Psoas muscle (tissue), 8 donors: ENCODE measurements around the gene SMARCD2. TPM values are rescaled to one million over a fixed set of nuclear protein-coding genes. Genes with fewer than 3 reads are reported as not detected.

ENCODE experiments used
- ATAC-seq, 4 donors: fragments of 200-7000 bp; cut with Tn5 transposase; one replicate each; pipeline ENCODE4 v1.9.1; 2020; ENCODE audit warnings: moderate library complexity in 3 of 4, mild to moderate bottlenecking in 2 of 4
- DNase-seq, 2 donors: peaks; one replicate each; pipeline ENCODE4 v3.0.0-alpha.2; 2020
- H3K27ac ChIP-seq: fragments of 200-600 bp; one replicate; pipeline ENCODE4 v1.8.0; 2022
- H3K27me3 ChIP-seq, 3 donors: fragments of 200-600 bp in 1 of 3; one replicate each; pipeline versions ENCODE4 v1.6.1 to v1.8.0; 2013 to 2022; ENCODE audit warnings: low read length in 2 of 3, mild to moderate bottlenecking in 2 of 3, moderate library complexity in 1 of 3; ENCODE audit not compliant: insufficient read depth in 3 of 3
- H3K36me3 ChIP-seq, 2 donors: fragments of 200-600 bp in 1 of 2; one replicate each; pipeline versions ENCODE4 v1.6.1 to v1.8.0; 2013 to 2022; ENCODE audit warnings: low read depth in 1 of 2, mild to moderate bottlenecking in 1 of 2, moderate library complexity in 1 of 2; ENCODE audit not compliant: insufficient read depth in 1 of 2
- H3K4me1 ChIP-seq: fragments of 200-600 bp; one replicate; pipeline ENCODE4 v1.8.0; 2022
- H3K4me3 ChIP-seq: fragments of 200-600 bp; one replicate; pipeline ENCODE4 v1.8.0; 2022; ENCODE audit warnings: mild to moderate bottlenecking
- H3K9me3 ChIP-seq: fragments of 200-600 bp; one replicate; pipeline ENCODE4 v1.8.0; 2022
- CTCF ChIP-seq: fragments of 200-600 bp; IDR thresholded peaks from one replicate; pipeline ENCODE4 v1.8.0; 2022; ENCODE audit warnings: antibody characterized with exemption
- WGBS, 3 donors: extraction: QIAGEN DNeasy Blood & Tissue Kit; methylation state at CpG; one replicate each; pipeline versions ENCODE4 v1.1.6 to v1.1.7; 2013; 5-methylcytosine and 5-hydroxymethylcytosine counted together
- intact Hi-C, 2 donors: fragments of 100-400 bp; cut with DNase I; formaldehyde crosslinking; loops; one replicate each; pipeline versions ENCODE4 v1.11.0 to v1.14.2; 2022
- polyA plus RNA-seq, 3 donors: library from polyadenylated mRNA; stranded (reverse); fragments of 200-250 nt; gene quantifications; one replicate each; pipeline ENCODE4 v1.2.3, GENCODE V29; 2013
- total RNA-seq, 4 donors: library from RNA; stranded (reverse); fragmentation: NEBNext Ultra II Directional in 2 of 4; extraction: Animal tissue kit (Norgen Biotek cat#: 25700) in 2 of 4; gene quantifications; one replicate each; pipeline versions ENCODE4 v1.2.1 to v1.2.4, GENCODE V29; 2021 to 2023
- donor health status: healthy with polysubstance abuse.
- donor health status: DM: no; HTN: no; CAD: no; lungs with moderate emphysema.
- donor health status: Bipolar disorder and iron deficiency.
- donor health status: healthy.
- donor health status: DM: yes; HTN: yes; CAD: no.
- donor health status: DM: no; HTN: no; CAD: no.
- donor health status: DM: no; HTN: no; CAD: no.
- donor health status: DM: yes; HTN: yes; CAD: no.

Gene SMARCD2
- total and polyA plus RNA-seq, 7 donors, result 9.4 to 26.9 (median 15.4) TPM

GRCh38 chr17:63785556-63785955, 56.9 kb downstream of the SMARCD2 start:
- H3K9me3 ChIP-seq, result no peaks in the 10 kb centered on the region
- no peaks in the 10 kb centered on the region for H3K27me3 ChIP-seq
- peak overlapping the region; percentile 46 for H3K27ac ChIP-seq
- WGBS, 3 donors, result 84 to 94% (median 88%) methylated on average over 1 of the region's 1 CpG
- H3K36me3 ChIP-seq, result peaks cover 0 to 63% of the 10 kb centered on the region in 2 donors
- H3K4me1 ChIP-seq, result peaks cover 24% of the 10 kb centered on the region
- no peak overlapping the region for H3K4me3 ChIP-seq
- intact Hi-C loops, result no loop called here
- ATAC-seq (peak; percentile 74 to 84 (median 80)), DNase-seq (no peak)
- no peak for TF ChIP-seq CTCF

- H3K4me3 ChIP-seq, result no peak overlapping the region
- intact Hi-C loops, result no loop called here
- H3K27ac ChIP-seq, result no peak overlapping the region
- DNase-seq (no peak), ATAC-seq (no peak)
- peaks cover 35% of the 10 kb centered on the region for H3K4me1 ChIP-seq
- no peaks in the 10 kb centered on the region for H3K27me3 ChIP-seq
- no peak for TF ChIP-seq CTCF
- 87 to 91% (median 88%) methylated on average over 6 of the region's 6 CpGs for WGBS, 3 donors
- H3K9me3 ChIP-seq, result no peaks in the 10 kb centered on the region
- H3K36me3 ChIP-seq, result peaks cover 0 to 58% of the 10 kb centered on the region in 2 donors
These were observed 59.0 kb downstream of the SMARCD2 start for GRCh38 chr17:63783522-63783921.

Other genes starting within 250 kb of the SMARCD2 start
- gene TACO1, start 241.8 kb downstream of the SMARCD2 start, total RNA-seq, result 10 to 100 TPM; 28.6 to 45.5 (median 41.5) TPM
- 10 to 100 TPM; 41.0 to 49.5 (median 48.7) TPM for gene TACO1, start 241.8 kb downstream of the SMARCD2 start, polyA plus RNA-seq
- 10 to 100 TPM; 19.7 to 27.4 (median 24.7) TPM for gene MAP3K3, start 220.3 kb downstream of the SMARCD2 start, total RNA-seq
- 10 to 100 TPM in 2 of 3 donors, 1 to 10 TPM in 1; 8.3 to 22.1 (median 12.6) TPM for gene MAP3K3, start 220.3 kb downstream of the SMARCD2 start, polyA plus RNA-seq
- gene LIMD2, start 142.6 kb downstream of the SMARCD2 start, total RNA-seq, result 1 to 10 TPM; 2.1 to 4.4 (median 2.8) TPM
- gene LIMD2, start 142.6 kb downstream of the SMARCD2 start, polyA plus RNA-seq, result 1 to 10 TPM in 2 of 3 donors, under 1 TPM in 1; 0.95 to 2.7 (median 2.2) TPM
- 10 to 100 TPM in 1 of 4 donors, 1 to 10 TPM in 3; 6.7 to 14.9 (median 8.3) TPM for gene STRADA, start 100.9 kb downstream of the SMARCD2 start, total RNA-seq
- gene STRADA, start 100.9 kb downstream of the SMARCD2 start, polyA plus RNA-seq, result 10 to 100 TPM in 2 of 3 donors, 1 to 10 TPM in 1; 8.8 to 14.6 (median 12.5) TPM
- 100 to 1,000 TPM in 3 of 4 donors, 10 to 100 TPM in 1; 67.4 to 138 (median 114) TPM for gene CCDC47, start 69.1 kb downstream of the SMARCD2 start, total RNA-seq
- gene CCDC47, start 69.1 kb downstream of the SMARCD2 start, polyA plus RNA-seq, result 100 to 1,000 TPM in 2 of 3 donors, 10 to 100 TPM in 1; 61.7 to 137 (median 125) TPM
- gene DDX42, start 68.5 kb downstream of the SMARCD2 start, total RNA-seq, result 10 to 100 TPM; 47.4 to 91.0 (median 73.9) TPM
- 10 to 100 TPM; 46.3 to 56.0 (median 55.8) TPM for gene DDX42, start 68.5 kb downstream of the SMARCD2 start, polyA plus RNA-seq
- gene PSMC5, start 15.3 kb downstream of the SMARCD2 start, total RNA-seq, result 100 to 1,000 TPM; 147 to 224 (median 176) TPM
- gene PSMC5, start 15.3 kb downstream of the SMARCD2 start, polyA plus RNA-seq, result 100 to 1,000 TPM; 269 to 380 (median 341) TPM
- gene FTSJ3, start 15.0 kb downstream of the SMARCD2 start, total RNA-seq, result 10 to 100 TPM; 20.1 to 26.2 (median 24.8) TPM
- 10 to 100 TPM; 14.4 to 41.9 (median 41.0) TPM for gene FTSJ3, start 15.0 kb downstream of the SMARCD2 start, polyA plus RNA-seq
- gene CSH2, start 31.0 kb upstream of the SMARCD2 start, total RNA-seq, result not detected
- gene CSH2, start 31.0 kb upstream of the SMARCD2 start, polyA plus RNA-seq, result not detected
- not detected for gene GH2, start 39.3 kb upstream of the SMARCD2 start, total RNA-seq
- not detected for gene GH2, start 39.3 kb upstream of the SMARCD2 start, polyA plus RNA-seq
- not detected for gene CSH1, start 53.9 kb upstream of the SMARCD2 start, total RNA-seq
- not detected for gene CSH1, start 53.9 kb upstream of the SMARCD2 start, polyA plus RNA-seq
- not detected for gene CSHL1, start 68.6 kb upstream of the SMARCD2 start, total RNA-seq
- not detected for gene CSHL1, start 68.6 kb upstream of the SMARCD2 start, polyA plus RNA-seq
- gene GH1, start 76.2 kb upstream of the SMARCD2 start, total RNA-seq, result not detected
- gene GH1, start 76.2 kb upstream of the SMARCD2 start, polyA plus RNA-seq, result not detected
- gene CD79B, start 89.6 kb upstream of the SMARCD2 start, total RNA-seq, result 1 to 10 TPM; 2.8 to 5.7 (median 4.0) TPM
- 1 to 10 TPM; 1.9 to 3.8 (median 3.7) TPM for gene CD79B, start 89.6 kb upstream of the SMARCD2 start, polyA plus RNA-seq
- 100 to 1,000 TPM in 2 of 4 donors, 10 to 100 TPM in 2; 45.9 to 137 (median 98.4) TPM for gene SCN4A, start 130.2 kb upstream of the SMARCD2 start, total RNA-seq
- gene SCN4A, start 130.2 kb upstream of the SMARCD2 start, polyA plus RNA-seq, result 10 to 100 TPM in 2 of 3 donors, 1 to 10 TPM in 1; 3.8 to 34.9 (median 14.7) TPM
- gene PRR29, start 155.7 kb upstream of the SMARCD2 start, total RNA-seq, result under 1 TPM in 3 of 4 donors, not detected in 1; 0.19 to 0.47 (median 0.25) TPM
- gene PRR29, start 155.7 kb upstream of the SMARCD2 start, polyA plus RNA-seq, result under 1 TPM; 0.09 to 0.13 (median 0.11) TPM
- 10 to 100 TPM; 22.5 to 34.8 (median 26.8) TPM for gene ICAM2, start 177.9 kb upstream of the SMARCD2 start, total RNA-seq
- gene ICAM2, start 177.9 kb upstream of the SMARCD2 start, polyA plus RNA-seq, result 10 to 100 TPM; 20.4 to 50.0 (median 34.0) TPM